ENCODE measurements around the gene CXCR5.

Gene CXCR5

GRCh38 chr11:118876286-118876685 is 7.4 kb upstream of the CXCR5 start:
- no peak for DNase-seq (ENCODE audit: low spot score)

GRCh38 chr11:118877487-118878162 is 6.1 kb upstream of the CXCR5 start:
- DNase-seq (ENCODE audit: low spot score), result no peak

- no peak for DNase-seq (ENCODE audit: low spot score)
These were observed 5.5 kb upstream of the CXCR5 start for GRCh38 chr11:118878163-118878563.

GRCh38 chr11:118881228-118881627 is 2.5 kb upstream of the CXCR5 start:
- no peak for DNase-seq (ENCODE audit: low spot score)

- DNase-seq (ENCODE audit: low spot score), result no peak
These were observed 1.2 kb upstream of the CXCR5 start for GRCh38 chr11:118882491-118882890.

- DNase-seq (ENCODE audit: low spot score), result no peak
These were observed 706 bp upstream of the CXCR5 start for GRCh38 chr11:118883004-118883367.

- DNase-seq (ENCODE audit: low spot score), result no peak
These were observed 1.2 kb downstream of the CXCR5 start for GRCh38 chr11:118884875-118885274.

GRCh38 chr11:118885319-118885718 is 1.6 kb downstream of the CXCR5 start:
- DNase-seq (ENCODE audit: low spot score), result no peak

GRCh38 chr11:118885831-118886565 is 2.3 kb downstream of the CXCR5 start:
- DNase-seq (ENCODE audit: low spot score), result no peak

GRCh38 chr11:118886681-118887111 is 3.0 kb downstream of the CXCR5 start:
- no peak for DNase-seq (ENCODE audit: low spot score)

GRCh38 chr11:118887206-118887605 is 3.5 kb downstream of the CXCR5 start:
- no peak for DNase-seq (ENCODE audit: low spot score)

GRCh38 chr11:118888398-118888797 is 4.7 kb downstream of the CXCR5 start:
- no peak for DNase-seq (ENCODE audit: low spot score)

GRCh38 chr11:118889797-118890196 is 6.1 kb downstream of the CXCR5 start:
- no peak for DNase-seq (ENCODE audit: low spot score)

- DNase-seq (ENCODE audit: low spot score), result no peak
These were observed 8.8 kb downstream of the CXCR5 start for GRCh38 chr11:118892514-118892913.

GRCh38 chr11:118892964-118893363 is 9.3 kb downstream of the CXCR5 start:
- no peak for DNase-seq (ENCODE audit: low spot score)

GRCh38 chr11:118893662-118894061 is 10.0 kb downstream of the CXCR5 start:
- DNase-seq (ENCODE audit: low spot score), result no peak

GRCh38 chr11:118894192-118894591 is 10.5 kb downstream of the CXCR5 start:
- no peak for DNase-seq (ENCODE audit: low spot score)

GRCh38 chr11:118895093-118896039 is 11.7 kb downstream of the CXCR5 start:
- DNase-seq (ENCODE audit: low spot score), result no peak

- DNase-seq (ENCODE audit: low spot score), result no peak
These were observed 12.8 kb downstream of the CXCR5 start for GRCh38 chr11:118896472-118896913.

GRCh38 chr11:118896921-118897591 is 13.4 kb downstream of the CXCR5 start:
- no peak for DNase-seq (ENCODE audit: low spot score)

- DNase-seq (ENCODE audit: low spot score), result no peak
These were observed 14.1 kb downstream of the CXCR5 start for GRCh38 chr11:118897721-118898310.
